ENCODE data around the gene GTF2B. TPM values are rescaled to one million over a fixed set of nuclear protein-coding genes. Genes with fewer than 3 reads are reported as not detected.
A peak's percentile ranks its signal among the peaks of the same experiment; 100 is the strongest.

Gene GTF2B
- total and polyA plus RNA-seq, 2 of the 4 experiments (the other 2 are of a cell fraction), result 32.0 to 41.0 TPM

GRCh38 chr1:88935522-88936222 lies 44.3 kb upstream of the GTF2B start:
- in situ Hi-C loops (cut with MboI; ENCODE audit: low sequenced_read_pairs), result no loop called here
- TF ChIP-seq MAFK (IDR thresholded peaks at IDR 0.05; ENCODE audit: low read depth, low read length) (peak; percentile 10; the same call in 1 of the 2 replicates), FOS (IDR thresholded peaks at IDR 0.05; ENCODE audit: low read depth, low read length) (no peak), RFX5 (IDR thresholded peaks at IDR 0.05; ENCODE audit: low read depth, low read length) (no peak), RAD21 (IDR thresholded peaks at IDR 0.05; ENCODE audit: low read length) (peak; percentile 49), CTCF (conservative IDR thresholded peaks at IDR 0.05; ENCODE audit: low read depth, low read length) (peak; percentile 60), RCOR1 (IDR thresholded peaks at IDR 0.05; ENCODE audit: insufficient replicate concordance, low read length) (no peak), SMC3 (IDR thresholded peaks at IDR 0.05; ENCODE audit: low read depth, low read length) (peak; percentile 29; the same call in 1 of the 2 replicates), POLR2A (IDR thresholded peaks at IDR 0.05; ENCODE audit: low read depth, low read length) (no peak), ELK1 (IDR thresholded peaks at IDR 0.05; ENCODE audit: borderline replicate concordance, low read depth, low read length) (no peak), MAZ (IDR thresholded peaks at IDR 0.05; ENCODE audit: borderline replicate concordance, low read depth, low read length) (no peak)
- POLR2A ChIA-PET (ENCODE audit: unreplicated experiment), result no interaction called here
- Histone ChIP-seq H3K4me1 (ENCODE audit: control insufficient read depth, insufficient read depth, low read length) (no peaks in the 10 kb centered on the region), H2BK20ac (ENCODE audit: low read depth, low read length) (no peak overlapping the region), H3K4me3 (ENCODE audit: insufficient read depth, low read depth, low read length) (no peak overlapping the region), H3K27ac (ENCODE audit: insufficient read depth, low read length) (no peak overlapping the region), H3K9me3 (ENCODE audit: control insufficient read depth, insufficient read depth, low read length) (no peaks in the 10 kb centered on the region), H2AFZ (replicated peaks; ENCODE audit: low read length, poor library complexity) (no peak overlapping the region), H2BK5ac (ENCODE audit: low read depth, low read length, poor library complexity, severe bottlenecking) (no peak overlapping the region), H4K8ac (ENCODE audit: low read depth in 2 of 2, low read length in 2 of 2) (no peak overlapping the region), H4K91ac (ENCODE audit: insufficient read depth, low read depth, low read length) (no peak overlapping the region), H2BK120ac (ENCODE audit: low read depth, low read length) (no peak overlapping the region), H3K9me1 (ENCODE audit: insufficient read depth, low read length) (no peaks in the 10 kb centered on the region; the same call in 1 of the 2 replicates), H4K5ac (ENCODE audit: low read depth, low read length) (no peak overlapping the region), H3K79me1 (ENCODE audit: low read depth in 1 of 2, low read length in 2 of 2) (no peaks in the 10 kb centered on the region), H3K4ac (ENCODE audit: low read depth, low read length) (no peak overlapping the region), H3K56ac (ENCODE audit: extremely low read depth, insufficient read depth, low read length) (no peak overlapping the region), H3K4me2 (ENCODE audit: low read depth, low read length) (no peak overlapping the region), H3K14ac (replicated peaks; ENCODE audit: low read depth, low read length) (no peak overlapping the region), H3K27me3 (ENCODE audit: control insufficient read depth, insufficient read depth, low read length) (no peaks in the 10 kb centered on the region), H3K18ac (ENCODE audit: low read depth, low read length) (no peak overlapping the region), H3K36me3 (ENCODE audit: control insufficient read depth, insufficient read depth, low read length) (peaks cover 26% of the 10 kb centered on the region), H2AK5ac (ENCODE audit: low read depth, low read length) (no peak overlapping the region), H2AK9ac (replicated peaks; ENCODE audit: low read depth, low read length, poor library complexity) (no peak overlapping the region), H3K23ac (ENCODE audit: low read depth, low read length) (no peak overlapping the region), H4K20me1 (ENCODE audit: insufficient read depth, low read length) (no peaks in the 10 kb centered on the region; the same call in 1 of the 2 replicates), H2BK15ac (ENCODE audit: low read depth, low read length) (no peak overlapping the region), H3K9ac (ENCODE audit: low read depth, low read length) (no peak overlapping the region)
- peak; percentile 81 for ATAC-seq (ENCODE audit: low read depth)
- CTCF ChIA-PET, result interaction anchor here (0.6 kb wide), 1 partner anchor 1110 kb away, joined by 3 read pairs; no protein-coding TSS in a partner anchor
- DNase-seq, result peak; percentile 52
- dilution Hi-C loops (cut with HindIII; ENCODE audit: low sequenced_read_pairs, unreplicated experiment), result no loop called here
- intact Hi-C loops (cut with micrococcal nuclease), result loop anchor here (1.0 kb wide), 2 partner anchors 199 to 520 kb away; no protein-coding TSS in a partner anchor
- 80% methylated on average over 1 of the region's 5 CpGs; no CpG with 5 or more reads in 1 of the 2 experiments for WGBS, 2 experiments (ENCODE audit: extremely low coverage in 2 of 2, insufficient read length in 1 of 2)
- no TSS peak for BruUV-seq (replicated peaks)

All from IMR-90 (cell line).